Kidney (tissue), 14 donors: ENCODE results near the gene RPS6KA2. TPM values are rescaled to one million over a fixed set of nuclear protein-coding genes. Genes with fewer than 3 reads are reported as not detected.

Source experiments
- DNase-seq, 5 donors: peaks; one replicate each; pipeline ENCODE4 v3.0.0-alpha.2; 2013 to 2020
- FAIRE-seq: peaks from 2 replicates; lab custom pipeline; 2012; peaks lifted over from hg19 to GRCh38; lab: Jason Lieb, UNC
- H3K27ac ChIP-seq, 2 donors: one replicate each; pipeline ENCODE4 v1.7.0; 2013; ENCODE audit warnings: low read depth in 2 of 2, low read length in 2 of 2, inconsistent platforms in 1 of 2
- H3K27me3 ChIP-seq: one replicate; pipeline ENCODE4 v1.7.1; 2013; ENCODE audit warnings: low read length, inconsistent platforms; ENCODE audit not compliant: control insufficient read depth, insufficient read depth
- H3K36me3 ChIP-seq, 3 donors: one replicate each; pipeline versions ENCODE4 v1.7.0 to v1.7.1; 2013; ENCODE audit warnings: low read length in 3 of 3, control low read depth in 1 of 3, inconsistent platforms in 1 of 3; ENCODE audit not compliant: insufficient read depth in 3 of 3, control insufficient read depth in 2 of 3
- H3K4me1 ChIP-seq, 3 donors: one replicate each; pipeline versions ENCODE4 v1.7.0 to v1.7.1; 2013; ENCODE audit warnings: low read length in 3 of 3, inconsistent platforms in 1 of 3, low read depth in 1 of 3; ENCODE audit not compliant: control insufficient read depth in 2 of 3, insufficient read depth in 2 of 3
- H3K4me3 ChIP-seq, 3 donors: one replicate each; pipeline versions ENCODE4 v1.7.0 to v1.8.1; 2013; ENCODE audit warnings: low read length in 3 of 3, control low read depth in 1 of 3, inconsistent platforms in 1 of 3
- H3K9ac ChIP-seq, 3 donors: one replicate each; pipeline versions ENCODE4 v1.7.0 to v1.7.1; 2013; ENCODE audit warnings: low read length in 3 of 3, control low read depth in 1 of 3, inconsistent platforms in 1 of 3
- H3K9me3 ChIP-seq, 3 donors: one replicate each; pipeline versions ENCODE4 v1.7.0 to v1.7.1; 2013; ENCODE audit warnings: low read length in 3 of 3, control low read depth in 1 of 3, inconsistent platforms in 1 of 3; ENCODE audit not compliant: control insufficient read depth in 2 of 3, insufficient read depth in 1 of 3
- intact Hi-C: fragments of 100-400 bp; cut with DNase I; formaldehyde crosslinking; loops from one replicate; pipeline ENCODE4 v1.11.1; 2022
- polyA plus RNA-seq: library from polyadenylated mRNA; stranded (reverse); fragments of 350-450 nt; fragmentation: Illumina TruSeq; extraction: RNeasy Lipid Tissue Mini Kit (QIAGEN cat#74804); gene quantifications from one replicate; pipeline ENCODE4 v1.2.3, GENCODE V29; 2014; ENCODE audit warnings: low read depth, low replicate concordance; ENCODE audit not compliant: insufficient read depth
- total RNA-seq: library from RNA; stranded (reverse); fragmentation: NEBNext Ultra II Directional; extraction: Animal tissue kit (Norgen Biotek cat#: 25700); gene quantifications from one replicate; pipeline ENCODE4 v1.2.1, GENCODE V29; 2021
- TF ChIP-seq, protein P1 (sequence below): IDR thresholded peaks from 3 replicates; pipeline ENCODE4 v1.5.1; 2012; ENCODE audit warnings: mild to moderate bottlenecking, moderate library complexity, borderline replicate concordance; ENCODE audit not compliant: insufficient read depth; ENCODE audit errors: extremely low read depth
- donor health status: control.
- donor health status: control.
- donor health status: control.
- donor health status: control.
- donor health status: control.
- donor health status: DM: yes; HTN: yes; CAD: no.
- donor health status: Normal renal cell carcinoma (clear cell type).

The RPS6KA2 gene
- total and polyA plus RNA-seq, 2 donors from 2014 or later: 12.3 to 61.2 TPM

DNA sequence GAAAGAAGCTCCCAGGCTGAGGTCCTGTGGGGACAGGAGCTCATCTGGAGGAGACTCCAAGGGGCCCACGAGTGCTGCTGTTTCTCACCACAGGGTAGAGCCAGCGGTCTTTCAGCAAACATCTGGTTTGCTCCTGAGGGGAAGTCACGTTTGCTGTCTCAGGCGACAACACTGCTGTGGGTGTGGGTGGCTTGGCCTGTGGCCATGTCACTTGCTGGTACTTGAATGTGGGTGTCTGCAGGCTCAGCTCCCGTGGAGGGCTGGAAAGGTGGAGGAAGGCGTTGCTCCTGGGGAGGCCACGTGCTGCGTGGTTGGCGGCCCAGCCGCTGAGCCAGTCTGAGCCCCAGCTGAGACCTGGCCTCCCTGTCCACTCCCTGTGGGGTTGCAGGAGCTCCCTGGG is 191.5 kb downstream of the RPS6KA2 start:
- peaks cover 0 to 2% (median under 1%) of the 10 kb centered on the region in 3 donors for H3K36me3 ChIP-seq
- no peak overlapping the region for H3K9ac ChIP-seq
- TF ChIP-seq, protein P1, sequence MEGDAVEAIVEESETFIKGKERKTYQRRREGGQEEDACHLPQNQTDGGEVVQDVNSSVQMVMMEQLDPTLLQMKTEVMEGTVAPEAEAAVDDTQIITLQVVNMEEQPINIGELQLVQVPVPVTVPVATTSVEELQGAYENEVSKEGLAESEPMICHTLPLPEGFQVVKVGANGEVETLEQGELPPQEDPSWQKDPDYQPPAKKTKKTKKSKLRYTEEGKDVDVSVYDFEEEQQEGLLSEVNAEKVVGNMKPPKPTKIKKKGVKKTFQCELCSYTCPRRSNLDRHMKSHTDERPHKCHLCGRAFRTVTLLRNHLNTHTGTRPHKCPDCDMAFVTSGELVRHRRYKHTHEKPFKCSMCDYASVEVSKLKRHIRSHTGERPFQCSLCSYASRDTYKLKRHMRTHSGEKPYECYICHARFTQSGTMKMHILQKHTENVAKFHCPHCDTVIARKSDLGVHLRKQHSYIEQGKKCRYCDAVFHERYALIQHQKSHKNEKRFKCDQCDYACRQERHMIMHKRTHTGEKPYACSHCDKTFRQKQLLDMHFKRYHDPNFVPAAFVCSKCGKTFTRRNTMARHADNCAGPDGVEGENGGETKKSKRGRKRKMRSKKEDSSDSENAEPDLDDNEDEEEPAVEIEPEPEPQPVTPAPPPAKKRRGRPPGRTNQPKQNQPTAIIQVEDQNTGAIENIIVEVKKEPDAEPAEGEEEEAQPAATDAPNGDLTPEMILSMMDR: no peak
- intact Hi-C loops: no loop called here
- no peak for DNase-seq
- no peaks in the 10 kb centered on the region for H3K4me1 ChIP-seq
- no peak overlapping the region for H3K4me3 ChIP-seq
- no peaks in the 10 kb centered on the region for H3K27me3 ChIP-seq
- H3K27ac ChIP-seq: no peak overlapping the region
- FAIRE-seq: no peak
- no peaks in the 10 kb centered on the region for H3K9me3 ChIP-seq

DNA sequence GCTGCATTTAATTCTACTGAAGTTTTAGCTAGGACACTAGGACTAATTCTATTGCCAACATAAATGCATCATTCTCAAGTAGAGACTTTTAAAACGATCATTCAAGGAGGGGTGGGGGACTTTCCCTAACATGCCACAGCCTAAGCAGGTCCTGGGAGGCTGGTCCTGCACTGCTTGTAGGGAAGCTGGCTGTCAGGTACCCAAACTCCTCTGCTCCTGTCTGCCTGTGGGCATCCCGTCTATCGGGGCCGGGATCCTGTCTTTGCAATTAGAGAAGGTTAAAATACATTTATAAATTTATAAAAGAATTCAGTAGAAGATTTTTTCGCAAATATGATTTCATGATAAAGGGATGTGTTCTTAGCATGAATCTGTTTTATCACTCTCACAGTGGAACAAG is 192.7 kb downstream of the RPS6KA2 start:
- Histone ChIP-seq H3K9ac (no peak overlapping the region), H3K27ac (no peak overlapping the region), H3K4me3 (no peak overlapping the region), H3K9me3 (no peaks in the 10 kb centered on the region), H3K4me1 (no peaks in the 10 kb centered on the region), H3K36me3 (peaks cover 0 to 7% (median 2%) of the 10 kb centered on the region in 3 donors), H3K27me3 (no peaks in the 10 kb centered on the region)
- intact Hi-C loops: no loop called here
- TF ChIP-seq, protein P1: no peak
- DNase-seq (no peak), FAIRE-seq (no peak)

DNA sequence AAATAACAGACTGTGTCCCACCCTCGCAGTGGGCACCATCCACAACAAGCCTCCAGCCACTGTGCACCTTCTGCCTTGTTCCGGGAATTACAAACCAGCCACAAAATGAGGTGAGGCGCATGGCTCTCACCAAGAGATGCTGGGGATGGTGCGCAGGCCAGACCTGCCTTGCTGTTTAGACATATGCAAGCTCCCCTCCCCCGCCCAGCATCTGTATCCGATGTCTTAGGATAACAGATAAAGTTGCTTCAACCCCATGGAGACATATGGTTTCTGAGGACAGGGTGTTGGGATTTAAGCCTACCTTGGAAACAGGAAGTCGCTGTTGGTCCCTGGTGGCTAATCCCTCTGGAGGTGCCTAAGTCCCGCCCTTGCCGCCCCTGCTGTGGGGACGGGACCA is 194.0 kb downstream of the RPS6KA2 start:
- H3K27me3 ChIP-seq: no peaks in the 10 kb centered on the region
- intact Hi-C loops: no loop called here
- H3K4me1 ChIP-seq: no peaks in the 10 kb centered on the region
- peaks cover 0 to 7% (median 2%) of the 10 kb centered on the region in 3 donors for H3K36me3 ChIP-seq
- H3K9me3 ChIP-seq: no peaks in the 10 kb centered on the region
- TF ChIP-seq, protein P1: no peak
- H3K9ac ChIP-seq: no peak overlapping the region
- no peak for DNase-seq
- no peak overlapping the region for H3K27ac ChIP-seq
- no peak overlapping the region for H3K4me3 ChIP-seq
- no peak for FAIRE-seq

DNA sequence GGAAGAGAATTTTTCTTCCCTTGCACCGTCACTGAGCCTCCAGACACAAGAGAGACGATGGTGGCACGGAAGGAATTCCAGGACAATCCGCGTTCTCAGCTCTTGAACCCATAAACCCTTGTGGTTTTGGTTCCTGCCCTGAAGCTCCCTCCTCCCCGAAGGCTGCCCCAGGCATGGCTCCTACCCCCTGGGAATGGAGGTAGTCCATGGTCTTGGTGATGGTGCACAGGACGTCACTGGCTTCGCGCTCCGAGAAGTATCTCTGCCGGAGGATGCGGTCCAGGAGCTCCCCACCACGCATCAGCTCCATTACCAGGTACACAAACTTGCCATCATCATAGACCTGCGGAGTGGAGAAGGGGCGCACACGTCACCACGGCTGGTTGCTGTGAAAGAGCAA is 196.8 kb downstream of the RPS6KA2 start:
- TF ChIP-seq, protein P1: no peak
- H3K9ac ChIP-seq: no peak overlapping the region
- no peaks in the 10 kb centered on the region for H3K9me3 ChIP-seq

More for the DNA sequence above, 196.8 kb downstream of the RPS6KA2 start:
- Histone ChIP-seq H3K27ac (no peak overlapping the region), H3K4me1 (no peaks in the 10 kb centered on the region), H3K27me3 (no peaks in the 10 kb centered on the region), H3K36me3 (peaks cover 0 to 7% (median 2%) of the 10 kb centered on the region in 3 donors), H3K4me3 (no peak overlapping the region)
- DNase-seq (peak in 1 of 5 donors; percentile 41), FAIRE-seq (no peak)
- intact Hi-C loops: no loop called here
